GM12865 (cell line): ENCODE data around the gene CDH13.

Source experiments
- DNase-seq: peaks from one replicate; pipeline ENCODE4 v3.0.0; 2010; ENCODE audit warnings: low read depth
- H3K4me3 ChIP-seq: 2 replicates; pipeline ENCODE4 v1.5.1; 2011; ENCODE audit warnings: mild to moderate bottlenecking, low read depth, low read length, control low read depth
- CTCF ChIP-seq: IDR thresholded peaks from 2 replicates; pipeline ENCODE4 v1.5.1; 2011; ENCODE audit warnings: low read length, control low read depth, low read depth, inconsistent platforms; ENCODE audit not compliant: insufficient read depth; ENCODE audit errors: missing control alignments

Gene CDH13

GRCh38 chr16:83533193-83533592 lies 906.4 kb downstream of the CDH13 start:
- no peak for DNase-seq
- H3K4me3 ChIP-seq = no peak overlapping the region
- no peak for TF ChIP-seq CTCF

GRCh38 chr16:83538707-83539106 lies 911.9 kb downstream of the CDH13 start:
- no peak for DNase-seq
- no peak for TF ChIP-seq CTCF
- no peak overlapping the region for H3K4me3 ChIP-seq

- no peak for DNase-seq
- no peak overlapping the region for H3K4me3 ChIP-seq
- TF ChIP-seq CTCF = no peak
Measured at GRCh38 chr16:83539736-83540490, 913.1 kb downstream of the CDH13 start.

- H3K4me3 ChIP-seq = no peak overlapping the region
- DNase-seq = no peak
- TF ChIP-seq CTCF = no peak
Measured at GRCh38 chr16:83541231-83541630, 914.5 kb downstream of the CDH13 start.

- no peak for TF ChIP-seq CTCF
Measured at GRCh38 chr16:83542491-83542890, 915.7 kb downstream of the CDH13 start.

GRCh38 chr16:83549316-83550182 lies 922.8 kb downstream of the CDH13 start:
- DNase-seq = no peak
- TF ChIP-seq CTCF = no peak
- H3K4me3 ChIP-seq = no peak overlapping the region

More at GRCh38 chr16:83542491-83542890, 915.7 kb downstream of the CDH13 start:
- H3K4me3 ChIP-seq = no peak overlapping the region
- no peak for DNase-seq

GRCh38 chr16:83550183-83550569 lies 923.4 kb downstream of the CDH13 start:
- TF ChIP-seq CTCF = no peak
- no peak overlapping the region for H3K4me3 ChIP-seq
- no peak for DNase-seq
